ENCODE results near the gene EFNA4.
A peak's percentile ranks its signal among the peaks of the same experiment; 100 is the strongest.

Gene EFNA4

DNA sequence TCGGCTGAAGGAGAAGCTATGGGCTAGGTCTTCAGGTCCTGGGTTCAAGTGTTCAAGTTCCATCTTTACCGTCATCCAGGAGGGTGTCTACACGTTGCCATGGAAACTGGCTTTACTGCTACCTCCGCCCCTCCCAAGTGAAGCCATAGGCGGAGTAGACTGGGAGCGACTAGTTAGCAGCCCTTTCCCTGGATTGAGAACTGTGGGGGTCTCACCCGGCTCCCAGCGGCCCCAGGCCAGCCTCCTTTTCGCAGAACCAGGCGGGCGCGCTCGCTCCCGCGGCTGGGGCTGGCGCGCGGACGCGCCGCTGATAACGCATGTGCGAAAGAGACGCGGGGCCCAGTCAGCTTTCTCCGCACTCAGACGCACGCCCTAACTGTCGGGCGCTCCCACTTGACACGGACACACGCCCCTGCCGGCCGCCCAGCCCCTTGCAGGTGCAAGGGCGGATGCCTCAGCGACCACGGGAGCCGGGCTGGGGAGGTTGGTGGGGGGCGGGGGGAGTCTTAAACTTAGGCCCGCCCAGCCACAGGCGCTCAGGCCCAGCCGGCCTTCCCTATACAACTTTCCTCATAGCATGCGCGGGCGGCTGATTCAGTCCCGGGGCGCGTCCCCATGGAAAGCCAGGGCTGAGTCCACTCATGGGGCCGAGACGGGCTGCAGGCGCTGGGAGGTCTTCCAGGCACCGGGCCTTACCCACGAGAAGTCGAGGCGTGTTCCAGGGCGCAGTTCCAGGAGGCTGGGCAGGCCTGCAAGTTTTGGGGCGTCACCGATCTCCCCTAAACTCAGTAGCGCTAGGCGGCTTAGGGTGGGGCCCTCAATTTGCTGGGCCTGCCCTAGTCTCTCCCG is 7.4 kb downstream of the EFNA4 start:
- Mint-ChIP-seq H3K27ac (no peak overlapping the region), H3K27me3 (ENCODE audit: low read depth) (peaks cover 11% of the 10 kb centered on the region), H3K9me3 (no peaks in the 10 kb centered on the region), H3K4me3 (no peak overlapping the region), H3K36me3 (ENCODE audit: low read depth) (peaks cover 5% of the 10 kb centered on the region), H3K4me1 (ENCODE audit: low read depth) (peaks cover 27% of the 10 kb centered on the region)

DNA sequence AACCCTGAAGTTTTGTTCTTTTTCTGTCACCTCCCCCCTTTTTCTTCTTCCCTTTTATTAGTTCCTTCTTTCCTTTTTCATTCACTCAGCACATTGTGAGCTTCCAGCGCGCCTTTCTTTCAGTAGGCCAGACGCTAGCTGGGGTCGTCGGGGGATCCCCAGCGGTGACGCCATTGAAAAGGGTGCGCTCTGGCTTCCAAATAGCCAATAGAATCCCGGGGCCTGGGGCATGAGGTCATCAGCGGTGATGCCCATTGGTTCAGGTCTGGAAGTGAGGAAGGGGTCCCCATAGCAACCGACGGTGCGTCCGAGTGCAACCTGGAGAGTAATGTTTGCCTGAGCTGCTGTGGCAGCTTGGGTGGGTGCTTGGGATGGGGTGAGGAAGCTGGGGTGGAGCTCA is 8.2 kb downstream of the EFNA4 start:
- Mint-ChIP-seq H3K4me1 (ENCODE audit: low read depth) (peaks cover 27% of the 10 kb centered on the region), H3K27ac (no peak overlapping the region), H3K9me3 (no peaks in the 10 kb centered on the region), H3K4me3 (no peak overlapping the region), H3K36me3 (ENCODE audit: low read depth) (peaks cover 5% of the 10 kb centered on the region), H3K27me3 (ENCODE audit: low read depth) (peaks cover 11% of the 10 kb centered on the region)

DNA sequence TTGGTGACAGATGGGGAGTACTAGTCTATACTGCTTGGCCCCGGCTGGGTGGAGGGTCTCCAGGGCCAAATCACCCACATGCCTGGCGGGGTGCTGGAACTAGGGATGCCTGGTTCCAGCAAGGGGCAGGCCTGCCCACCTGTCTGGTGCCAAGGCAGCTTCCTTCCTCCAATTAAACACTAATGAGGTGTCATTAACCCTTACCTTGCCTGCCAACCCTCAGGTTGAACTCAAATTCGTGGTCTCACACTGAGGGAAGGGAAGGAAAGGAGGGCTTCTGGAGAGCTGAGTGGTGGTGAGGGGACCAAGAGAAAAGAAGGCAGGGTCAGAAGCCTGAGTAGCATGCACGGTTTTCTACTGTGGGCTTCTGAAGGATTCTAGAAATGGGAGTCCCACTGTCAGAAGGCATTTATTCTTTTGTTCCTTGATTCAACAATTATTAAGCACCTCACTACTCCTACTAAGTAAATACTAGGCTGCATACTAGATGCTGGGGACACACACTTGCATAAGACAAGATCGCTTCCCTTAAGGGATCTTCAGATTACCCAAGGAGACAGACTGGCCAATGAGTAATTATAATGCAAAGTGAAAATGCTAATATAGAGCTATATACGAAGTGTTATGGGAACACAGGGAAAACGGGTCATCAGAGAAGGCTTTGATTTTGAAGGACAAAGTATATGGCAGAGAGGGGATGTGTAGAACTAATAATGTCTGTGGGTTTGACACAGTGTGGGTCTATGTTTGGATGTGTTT is 9.2 kb downstream of the EFNA4 start:
- no peak overlapping the region for H3K4me3 Mint-ChIP-seq
- peaks cover 29% of the 10 kb centered on the region for H3K4me1 Mint-ChIP-seq (ENCODE audit: low read depth)

DNA sequence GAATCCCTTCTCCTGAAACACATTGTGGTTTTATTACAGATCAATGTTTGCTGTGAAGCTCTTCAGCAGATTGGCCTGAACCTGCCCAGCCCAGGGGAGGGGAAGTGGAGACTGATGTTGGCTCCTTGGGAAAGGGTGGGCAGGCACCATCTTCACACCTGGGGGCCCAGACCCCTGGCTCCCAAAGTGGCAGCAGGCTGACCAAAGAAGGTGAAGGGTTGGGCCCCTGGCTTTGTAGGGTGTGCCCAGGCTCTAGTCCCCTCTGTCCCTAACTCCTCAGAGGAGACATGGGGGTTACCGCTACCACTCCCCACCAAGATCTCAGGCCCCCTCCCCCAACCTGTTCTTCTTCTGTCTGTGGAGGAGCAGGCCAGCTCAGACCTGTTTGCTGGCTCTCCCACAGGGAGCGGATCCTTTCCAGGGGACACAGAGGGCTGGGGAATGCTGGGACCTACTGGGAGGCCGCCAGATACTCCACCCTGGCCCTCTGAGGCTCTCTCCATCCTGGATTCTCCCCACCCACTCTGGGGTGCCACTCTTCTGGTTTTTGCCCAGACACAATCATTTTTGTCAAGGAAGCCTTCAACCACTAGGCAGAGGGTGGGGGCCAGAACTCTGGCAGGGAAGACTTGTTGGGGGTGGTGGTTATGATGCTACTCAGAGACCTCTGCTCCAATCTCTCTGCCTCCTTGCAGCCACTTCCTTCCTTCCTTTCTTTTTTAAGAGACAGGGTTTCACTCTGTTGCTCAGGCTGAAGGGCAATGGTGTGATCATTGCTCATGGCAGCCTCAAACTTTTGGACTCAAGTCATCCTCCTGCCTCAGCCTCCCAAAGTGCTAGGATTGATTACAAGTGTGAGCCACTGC is 10.1 kb downstream of the EFNA4 start:
- no peaks in the 10 kb centered on the region for H3K36me3 Mint-ChIP-seq (ENCODE audit: low read depth)
- H3K4me1 Mint-ChIP-seq (ENCODE audit: low read depth) = peaks cover 31% of the 10 kb centered on the region
- no peaks in the 10 kb centered on the region for H3K9me3 Mint-ChIP-seq
- H3K27me3 Mint-ChIP-seq (ENCODE audit: low read depth) = peaks cover 22% of the 10 kb centered on the region
- H3K4me3 Mint-ChIP-seq = no peak overlapping the region
- H3K27ac Mint-ChIP-seq = no peak overlapping the region

More for the DNA sequence above, 9.2 kb downstream of the EFNA4 start:
- Mint-ChIP-seq H3K36me3 (ENCODE audit: low read depth) (no peaks in the 10 kb centered on the region), H3K27ac (no peak overlapping the region), H3K27me3 (ENCODE audit: low read depth) (peaks cover 14% of the 10 kb centered on the region), H3K9me3 (no peaks in the 10 kb centered on the region)

DNA sequence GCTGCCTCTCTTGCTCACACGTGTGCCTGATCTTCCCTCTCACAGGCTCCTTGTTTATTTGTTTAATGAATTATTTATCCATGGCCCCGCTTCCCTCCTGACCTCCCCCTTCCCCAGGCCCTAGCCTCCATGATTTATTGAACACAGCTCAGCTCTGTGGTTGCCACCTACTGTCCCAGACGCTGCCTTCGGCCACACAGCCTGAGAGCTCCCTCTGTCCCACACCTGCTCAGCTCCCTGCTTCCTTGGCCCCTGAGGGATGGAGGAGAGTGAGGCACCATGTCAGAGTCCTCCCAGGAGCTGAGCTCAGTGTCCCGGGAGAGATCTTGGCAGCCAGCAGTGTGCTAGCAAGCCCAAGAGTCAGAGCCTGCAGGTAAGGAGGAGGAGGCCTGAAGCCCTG is 12.0 kb downstream of the EFNA4 start:
- peaks cover 3% of the 10 kb centered on the region for H3K36me3 Mint-ChIP-seq (ENCODE audit: low read depth)
- peaks cover 35% of the 10 kb centered on the region for H3K4me1 Mint-ChIP-seq (ENCODE audit: low read depth)
- H3K9me3 Mint-ChIP-seq = no peaks in the 10 kb centered on the region
- no peak overlapping the region for H3K27ac Mint-ChIP-seq
- no peak overlapping the region for H3K4me3 Mint-ChIP-seq
- peaks cover 33% of the 10 kb centered on the region for H3K27me3 Mint-ChIP-seq (ENCODE audit: low read depth)

DNA sequence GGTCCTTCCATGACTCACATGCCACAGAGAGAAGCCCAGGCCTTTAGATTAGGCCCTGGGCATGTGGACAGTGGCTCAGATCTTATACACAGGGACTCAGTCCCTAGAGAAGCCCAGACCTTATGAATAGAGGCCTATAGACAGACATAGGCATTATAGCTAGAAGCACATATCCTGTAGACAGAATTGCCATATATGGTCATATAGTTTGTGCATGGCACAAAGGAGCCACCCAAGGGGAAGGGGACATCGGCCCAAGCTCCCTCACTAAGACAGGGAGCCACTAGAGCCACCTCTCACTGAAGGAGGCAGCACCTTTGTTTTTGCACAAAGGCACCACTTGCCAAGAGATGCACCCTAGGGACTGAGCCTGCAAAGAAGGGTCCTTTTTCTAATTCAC is 12.8 kb downstream of the EFNA4 start:
- Mint-ChIP-seq H3K4me3 (no peak overlapping the region), H3K27ac (no peak overlapping the region), H3K9me3 (no peaks in the 10 kb centered on the region), H3K36me3 (ENCODE audit: low read depth) (peaks cover 3% of the 10 kb centered on the region), H3K27me3 (ENCODE audit: low read depth) (peaks cover 37% of the 10 kb centered on the region), H3K4me1 (ENCODE audit: low read depth) (peaks cover 36% of the 10 kb centered on the region)

DNA sequence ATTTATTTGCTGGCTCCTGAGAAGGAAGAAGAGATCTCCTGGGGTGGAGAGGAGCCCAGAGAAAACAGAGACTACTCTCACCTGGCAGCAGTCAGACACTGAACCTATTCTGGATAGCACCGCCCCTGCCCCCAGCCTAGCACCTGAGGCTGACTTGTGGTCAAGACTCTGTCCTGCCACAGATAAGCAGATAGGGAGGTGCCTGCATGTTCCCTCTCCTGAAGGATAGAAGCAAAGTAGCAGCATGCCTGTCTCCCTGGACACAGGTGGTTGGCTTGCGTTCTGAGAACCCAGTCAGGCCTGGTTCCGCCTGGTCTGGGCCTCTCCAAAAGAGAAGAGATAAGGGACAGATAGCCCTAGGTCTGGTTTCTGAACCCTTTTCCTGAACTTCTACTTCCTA is 13.8 kb downstream of the EFNA4 start:
- no peaks in the 10 kb centered on the region for H3K9me3 Mint-ChIP-seq
- no peak overlapping the region for H3K4me3 Mint-ChIP-seq
- peaks cover 33% of the 10 kb centered on the region for H3K4me1 Mint-ChIP-seq (ENCODE audit: low read depth)
- H3K27ac Mint-ChIP-seq = no peak overlapping the region
- H3K36me3 Mint-ChIP-seq (ENCODE audit: low read depth) = peaks cover 5% of the 10 kb centered on the region
- peaks cover 35% of the 10 kb centered on the region for H3K27me3 Mint-ChIP-seq (ENCODE audit: low read depth)

DNA sequence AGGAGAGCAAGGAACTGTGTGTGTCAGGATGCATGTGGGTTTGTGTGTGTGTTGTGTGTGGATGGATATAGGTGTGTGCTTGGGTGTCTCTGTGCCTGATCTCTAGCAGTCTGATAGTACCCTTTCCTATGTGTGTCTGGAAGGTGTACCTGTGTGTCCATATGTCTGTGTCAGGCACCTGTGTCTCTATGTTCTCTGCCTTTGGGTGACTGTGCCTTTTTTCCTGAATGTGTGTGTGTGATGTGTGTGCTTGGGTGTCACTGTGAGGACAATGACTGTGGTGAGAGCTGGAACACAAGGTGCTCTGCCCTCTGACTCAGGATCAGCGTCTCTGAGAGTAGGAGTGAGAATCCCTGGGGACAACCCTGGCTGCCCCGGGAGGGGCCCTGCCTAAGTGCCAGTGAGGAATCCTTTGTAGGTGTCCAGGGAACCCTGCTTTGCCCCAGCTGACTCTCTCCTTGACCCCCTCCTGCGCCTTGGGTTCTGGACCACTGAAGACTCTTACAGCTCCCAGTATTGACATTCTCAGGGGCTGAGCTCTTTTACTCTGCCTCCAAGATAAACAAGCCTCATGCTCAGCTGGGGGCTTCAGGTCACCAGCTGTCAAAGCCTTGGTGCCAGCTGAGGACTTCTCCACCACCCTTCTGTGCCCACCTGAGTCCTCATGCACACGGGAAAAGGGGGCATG is 14.4 kb downstream of the EFNA4 start:
- Mint-ChIP-seq H3K9me3 (no peaks in the 10 kb centered on the region), H3K27ac (no peak overlapping the region), H3K36me3 (ENCODE audit: low read depth) (peaks cover 5% of the 10 kb centered on the region), H3K4me3 (no peak overlapping the region), H3K27me3 (ENCODE audit: low read depth) (peaks cover 40% of the 10 kb centered on the region), H3K4me1 (ENCODE audit: low read depth) (peaks cover 35% of the 10 kb centered on the region)

DNA sequence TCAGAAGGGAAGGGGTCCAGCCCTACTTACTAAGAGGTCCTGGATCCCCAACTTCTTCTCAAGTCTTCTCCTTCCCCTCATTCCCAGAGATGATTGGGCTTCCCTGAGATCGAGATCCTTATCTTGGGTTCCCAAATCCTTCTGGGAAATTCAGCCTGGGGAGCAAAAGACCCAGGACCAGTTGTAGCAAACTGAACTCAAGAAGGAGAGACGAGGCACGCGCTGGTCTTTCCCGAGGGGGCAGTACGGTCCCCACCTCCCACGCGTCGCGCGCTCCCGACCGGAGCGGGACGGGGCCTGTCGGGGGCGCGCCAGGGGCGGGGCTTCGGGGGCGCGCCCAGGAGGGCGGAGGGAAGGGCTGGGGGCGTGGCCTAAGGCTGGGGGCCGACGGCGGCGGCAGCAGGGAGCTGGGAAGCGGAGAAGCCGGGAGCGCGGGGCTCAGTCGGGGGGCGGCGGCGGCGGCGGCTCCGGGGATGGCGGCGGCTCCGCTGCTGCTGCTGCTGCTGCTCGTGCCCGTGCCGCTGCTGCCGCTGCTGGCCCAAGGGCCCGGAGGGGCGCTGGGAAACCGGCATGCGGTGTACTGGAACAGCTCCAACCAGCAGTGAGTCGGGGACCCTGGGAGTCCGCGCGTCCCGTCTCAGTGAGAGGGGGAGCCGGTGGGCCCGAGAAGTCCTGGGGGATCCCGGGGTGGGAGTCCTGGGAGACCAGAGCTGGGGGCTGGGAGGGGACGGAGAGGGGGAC is 15.1 kb downstream of the EFNA4 start, which contains the start of gene EFNA3:
Gene EFNA3, plus strand, starts transcription at position 369 of the 741 bp plus-strand sequence. Its CDS starts 105 bp downstream, at position 474.
- Mint-ChIP-seq H3K27me3 (ENCODE audit: low read depth) (peaks cover 43% of the 10 kb centered on the region), H3K36me3 (ENCODE audit: low read depth) (peaks cover 5% of the 10 kb centered on the region), H3K27ac (no peak within 1 kb of the TSS), H3K4me1 (ENCODE audit: low read depth) (peaks cover 29% of the 10 kb centered on the region), H3K9me3 (no peaks in the 10 kb centered on the region), H3K4me3 (peak within 1 kb of the TSS; percentile 57)

DNA sequence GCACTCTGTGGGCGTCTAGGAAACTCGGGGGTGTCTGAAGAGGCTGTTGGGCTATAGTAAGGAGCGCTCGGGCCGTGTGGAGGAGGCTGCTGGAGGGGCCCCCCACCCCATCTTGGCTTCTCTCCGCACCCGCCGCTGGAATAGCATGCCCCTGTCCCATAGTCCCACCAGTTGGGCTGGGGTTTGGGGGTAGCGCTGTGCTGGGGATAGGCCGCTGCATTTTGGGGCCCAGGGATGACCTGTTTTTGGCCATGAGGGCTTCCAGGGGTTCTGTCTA is 15.6 kb downstream of the EFNA4 start:
- Mint-ChIP-seq H3K4me1 (ENCODE audit: low read depth) (peaks cover 29% of the 10 kb centered on the region), H3K27me3 (ENCODE audit: low read depth) (peaks cover 48% of the 10 kb centered on the region), H3K27ac (no peak overlapping the region), H3K9me3 (no peaks in the 10 kb centered on the region), H3K36me3 (ENCODE audit: low read depth) (peaks cover 5% of the 10 kb centered on the region), H3K4me3 (peak overlapping the region; percentile 57)

DNA sequence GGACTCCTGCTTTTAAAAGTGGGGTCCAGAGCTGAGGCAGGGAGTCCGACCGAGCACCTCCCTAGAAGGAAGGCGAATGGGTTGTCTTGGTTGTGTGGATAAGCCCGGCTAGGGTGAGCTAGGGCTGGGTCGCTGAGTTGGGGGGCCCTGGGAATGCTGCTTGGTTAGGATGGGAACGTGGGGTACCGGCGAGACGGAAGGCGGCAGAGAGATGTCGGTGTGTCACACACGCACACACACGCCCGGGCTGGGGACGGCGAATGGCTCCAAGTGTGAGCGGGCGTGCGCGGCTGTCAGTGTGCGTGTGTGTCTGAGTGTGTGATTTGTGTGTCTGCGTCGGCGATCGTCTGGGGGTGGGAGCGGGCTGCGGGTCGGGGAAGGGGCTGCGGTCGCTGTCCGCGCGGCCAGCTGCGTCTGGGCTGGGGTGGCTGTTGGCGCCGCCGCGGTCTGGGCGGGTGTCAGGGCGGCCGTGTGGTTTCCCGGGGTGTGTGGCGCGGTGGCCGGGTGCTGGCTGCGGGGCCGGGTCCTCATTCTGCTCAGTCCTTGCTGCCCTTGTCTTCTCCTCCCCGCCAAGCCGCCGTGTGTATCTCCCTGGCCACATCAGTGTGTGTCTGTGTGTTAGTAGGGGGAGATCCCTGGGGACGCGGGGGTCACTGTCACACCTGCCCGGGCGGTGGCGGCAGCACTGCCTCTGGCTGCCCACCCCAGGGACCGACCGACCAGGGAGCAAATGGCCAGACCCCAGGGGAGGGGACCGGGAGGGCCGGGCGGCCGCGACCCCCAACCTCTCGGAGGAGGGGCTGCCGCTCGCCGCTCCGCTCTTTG is 16.2 kb downstream of the EFNA4 start:
- Mint-ChIP-seq H3K27ac (no peak overlapping the region), H3K9me3 (no peaks in the 10 kb centered on the region), H3K27me3 (ENCODE audit: low read depth) (peaks cover 48% of the 10 kb centered on the region), H3K4me3 (peak overlapping the region; percentile 57), H3K4me1 (ENCODE audit: low read depth) (peaks cover 33% of the 10 kb centered on the region), H3K36me3 (ENCODE audit: low read depth) (peaks cover 5% of the 10 kb centered on the region)

DNA sequence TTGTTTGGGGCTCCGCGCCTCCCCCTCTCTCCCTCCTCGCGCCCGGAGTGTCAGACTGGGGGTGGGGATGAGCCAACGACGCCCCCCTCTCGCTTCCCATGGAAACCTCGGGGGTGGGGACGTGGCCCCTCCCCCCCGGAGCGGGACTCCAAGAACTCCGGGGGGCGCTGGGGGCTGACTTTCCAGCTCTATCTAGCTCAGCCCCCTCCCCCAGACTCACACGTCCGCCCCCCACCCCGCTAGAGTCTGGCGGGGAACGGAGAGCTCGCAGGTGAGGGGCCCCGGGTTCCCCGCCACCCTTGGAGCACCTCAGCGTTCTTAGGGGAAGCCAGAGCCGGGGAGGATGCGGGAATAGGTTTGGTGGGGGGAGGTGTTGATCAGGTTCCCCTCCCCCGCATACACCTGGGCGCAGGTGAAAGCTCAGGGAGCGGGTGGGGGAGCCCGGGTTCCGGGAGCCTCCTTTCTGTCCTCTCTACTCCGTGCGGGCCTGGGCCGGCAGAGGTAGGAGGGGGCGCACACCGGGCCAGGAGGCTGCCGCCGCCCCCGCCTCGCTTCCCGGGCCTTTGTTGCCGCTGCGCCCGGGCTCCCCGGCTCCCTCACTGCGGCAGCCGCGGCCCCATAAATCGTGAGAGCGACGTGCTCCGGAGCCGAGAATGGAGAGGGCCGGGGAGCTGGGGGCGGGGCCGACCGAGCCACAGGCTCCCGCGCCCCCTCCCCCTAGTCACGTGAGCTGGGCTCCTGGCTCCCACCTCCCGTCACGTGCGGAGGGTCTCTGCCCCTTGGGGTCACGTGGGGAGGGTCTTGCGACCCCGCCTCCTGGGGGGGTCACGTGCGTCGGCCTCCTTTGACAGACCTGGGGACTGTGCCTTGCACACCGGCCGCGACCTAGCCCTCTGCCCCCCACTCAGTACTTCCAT is 17.0 kb downstream of the EFNA4 start:
- Mint-ChIP-seq H3K27ac (no peak overlapping the region), H3K4me1 (ENCODE audit: low read depth) (peaks cover 37% of the 10 kb centered on the region), H3K36me3 (ENCODE audit: low read depth) (peaks cover 5% of the 10 kb centered on the region), H3K9me3 (no peaks in the 10 kb centered on the region), H3K4me3 (peak overlapping the region; percentile 73), H3K27me3 (ENCODE audit: low read depth) (peaks cover 48% of the 10 kb centered on the region)

All from T-helper 1 cell treated with Interleukin-12 subunit alpha and Interleukin-12 subunit beta and Interleukin-4 antibody, amounts not matched to agents 30 μg/mL and 1 μg/mL, for 36 hours (primary cell).